ENCODE measurements around the gene LRRC56. TPM values are rescaled to one million over a fixed set of nuclear protein-coding genes. Genes with fewer than 3 reads are reported as not detected.
A peak's percentile ranks its signal among the peaks of the same experiment; 100 is the strongest.

The LRRC56 gene
- total and polyA plus RNA-seq, 2 of the 13 experiments (the other 11 are each of a cell fraction or from before 2014, with no cell fraction given): 0.11 to 0.29 TPM

GRCh38 chr11:520428-521176 lies 16.7 kb upstream of the LRRC56 start (continued):
- TF ChIP-seq E2F1 (CRISPR knock-in tag; IDR thresholded peaks at IDR 0.05) (no peak), LBX2 (CRISPR knock-in tag; IDR thresholded peaks at IDR 0.05; ENCODE audit: borderline replicate concordance) (no peak), XRCC5 (optimal IDR thresholded peaks at IDR 0.05; ENCODE audit: low read length) (peak; percentile 66), ZNF225 (CRISPR knock-in tag; IDR thresholded peaks at IDR 0.05) (no peak), ZBTB26 (CRISPR knock-in tag; IDR thresholded peaks at IDR 0.05; ENCODE audit: borderline replicate concordance) (peak; percentile 33; the same call in 1 of the 2 replicates), STAG1 (CRISPR knock-in tag; IDR thresholded peaks at IDR 0.05) (peak; percentile 41), AGO1 (IDR thresholded peaks at IDR 0.05; ENCODE audit: low read depth, low read length, poor library complexity, severe bottlenecking) (no peak), CCDC6 (CRISPR knock-in tag; IDR thresholded peaks at IDR 0.05) (no peak), HIVEP1 (CRISPR knock-in tag; IDR thresholded peaks at IDR 0.05) (no peak), ZNF124 (CRISPR knock-in tag; IDR thresholded peaks at IDR 0.05) (0 out of 2 replicates have a peak, but pooled peaks have one; percentile 33), ARID2 (CRISPR knock-in tag; IDR thresholded peaks at IDR 0.05; ENCODE audit: borderline replicate concordance) (no peak), ZBED4 (CRISPR knock-in tag; IDR thresholded peaks at IDR 0.05; ENCODE audit: borderline replicate concordance) (no peak), ZNF672 (CRISPR knock-in tag; IDR thresholded peaks at IDR 0.05) (no peak)
- TF ChIP-seq, protein P1, sequence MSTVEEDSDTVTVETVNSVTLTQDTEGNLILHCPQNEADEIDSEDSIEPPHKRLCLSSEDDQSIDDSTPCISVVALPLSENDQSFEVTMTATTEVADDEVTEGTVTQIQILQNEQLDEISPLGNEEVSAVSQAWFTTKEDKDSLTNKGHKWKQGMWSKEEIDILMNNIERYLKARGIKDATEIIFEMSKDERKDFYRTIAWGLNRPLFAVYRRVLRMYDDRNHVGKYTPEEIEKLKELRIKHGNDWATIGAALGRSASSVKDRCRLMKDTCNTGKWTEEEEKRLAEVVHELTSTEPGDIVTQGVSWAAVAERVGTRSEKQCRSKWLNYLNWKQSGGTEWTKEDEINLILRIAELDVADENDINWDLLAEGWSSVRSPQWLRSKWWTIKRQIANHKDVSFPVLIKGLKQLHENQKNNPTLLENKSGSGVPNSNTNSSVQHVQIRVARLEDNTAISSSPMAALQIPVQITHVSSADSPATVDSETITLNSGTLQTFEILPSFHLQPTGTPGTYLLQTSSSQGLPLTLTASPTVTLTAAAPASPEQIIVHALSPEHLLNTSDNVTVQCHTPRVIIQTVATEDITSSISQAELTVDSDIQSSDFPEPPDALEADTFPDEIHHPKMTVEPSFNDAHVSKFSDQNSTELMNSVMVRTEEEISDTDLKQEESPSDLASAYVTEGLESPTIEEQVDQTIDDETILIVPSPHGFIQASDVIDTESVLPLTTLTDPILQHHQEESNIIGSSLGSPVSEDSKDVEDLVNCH (CRISPR knock-in tag; IDR thresholded peaks at IDR 0.05): no peak
- TF ChIP-seq, protein P2, sequence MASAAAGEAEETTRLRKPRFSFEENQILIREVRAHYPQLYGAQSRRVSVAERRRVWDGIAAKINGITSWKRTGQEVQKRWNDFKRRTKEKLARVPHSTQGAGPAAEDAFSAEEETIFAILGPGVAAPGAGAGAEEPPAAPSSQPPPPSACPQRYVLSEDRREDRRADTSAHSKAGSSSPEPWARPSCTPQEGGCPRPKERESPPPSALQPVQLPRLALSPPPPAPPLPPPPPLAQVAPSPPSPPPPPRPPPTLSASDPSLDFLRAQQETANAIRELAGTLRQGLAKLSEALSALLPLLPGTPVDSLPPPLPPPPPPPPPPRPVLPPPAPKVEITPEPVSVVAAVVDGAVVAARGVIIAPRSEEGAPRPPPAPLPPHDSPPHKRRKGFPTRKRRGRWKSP (CRISPR knock-in tag; IDR thresholded peaks at IDR 0.05): no peak
- TF ChIP-seq, protein P3, sequence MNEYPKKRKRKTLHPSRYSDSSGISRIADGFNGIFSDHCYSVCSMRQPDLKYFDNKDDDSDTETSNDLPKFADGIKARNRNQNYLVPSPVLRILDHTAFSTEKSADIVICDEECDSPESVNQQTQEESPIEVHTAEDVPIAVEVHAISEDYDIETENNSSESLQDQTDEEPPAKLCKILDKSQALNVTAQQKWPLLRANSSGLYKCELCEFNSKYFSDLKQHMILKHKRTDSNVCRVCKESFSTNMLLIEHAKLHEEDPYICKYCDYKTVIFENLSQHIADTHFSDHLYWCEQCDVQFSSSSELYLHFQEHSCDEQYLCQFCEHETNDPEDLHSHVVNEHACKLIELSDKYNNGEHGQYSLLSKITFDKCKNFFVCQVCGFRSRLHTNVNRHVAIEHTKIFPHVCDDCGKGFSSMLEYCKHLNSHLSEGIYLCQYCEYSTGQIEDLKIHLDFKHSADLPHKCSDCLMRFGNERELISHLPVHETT (CRISPR knock-in tag; conservative IDR thresholded peaks at IDR 0.05): no peak
